ENCODE measurements around the gene SULF2. TPM values are rescaled to one million over a fixed set of nuclear protein-coding genes. Genes with fewer than 3 reads are reported as not detected.

Gene SULF2
- total RNA-seq, 1 experiment from 2014 or later, result 0.69 TPM

DNA sequence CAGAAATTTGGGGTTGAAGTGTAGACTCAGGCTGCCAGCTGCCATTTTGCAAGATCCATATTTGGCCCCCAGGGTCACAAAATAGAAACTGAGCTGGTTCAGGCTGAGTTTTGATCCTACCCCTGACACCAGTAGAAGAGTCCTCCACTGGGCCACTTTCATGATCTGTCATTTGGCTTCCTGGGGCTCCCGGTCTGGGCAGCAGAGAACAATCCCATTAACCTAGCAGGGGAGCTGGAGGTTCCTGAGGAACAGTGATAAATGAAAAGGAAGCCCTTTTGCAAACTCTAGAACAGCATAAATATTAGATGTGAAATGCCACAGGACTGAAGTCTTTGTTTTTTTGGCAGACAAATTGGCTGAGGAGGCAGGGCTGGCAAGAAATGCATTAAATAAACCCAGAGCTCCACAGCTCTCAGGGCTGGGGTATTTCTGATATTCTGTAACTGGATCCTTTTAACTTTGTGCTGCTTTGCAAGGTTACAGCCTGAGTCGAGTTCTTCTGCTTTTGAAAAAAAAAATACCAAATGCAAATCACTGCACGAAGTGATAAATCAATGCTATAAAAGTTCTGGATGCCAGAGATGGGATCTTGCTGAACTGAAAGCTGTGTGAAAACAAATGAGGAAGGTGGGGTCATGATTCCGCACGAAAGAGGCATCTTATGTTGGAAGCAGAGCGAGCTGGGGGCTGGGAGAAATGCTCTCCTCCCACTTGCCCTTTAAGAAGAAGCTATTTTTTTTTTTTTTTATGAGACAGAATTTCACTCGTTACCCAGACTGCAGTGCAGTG, 64.4 kb downstream of the SULF2 start:
- no TSS peak for BruUV-seq (replicated peaks)
- POLR2A ChIA-PET (ENCODE audit: low non-redundant PET), result no interaction called here
- H3K27ac ChIP-seq (ENCODE audit: low read depth, low read length, poor library complexity, severe bottlenecking), result no peak overlapping the region

DNA sequence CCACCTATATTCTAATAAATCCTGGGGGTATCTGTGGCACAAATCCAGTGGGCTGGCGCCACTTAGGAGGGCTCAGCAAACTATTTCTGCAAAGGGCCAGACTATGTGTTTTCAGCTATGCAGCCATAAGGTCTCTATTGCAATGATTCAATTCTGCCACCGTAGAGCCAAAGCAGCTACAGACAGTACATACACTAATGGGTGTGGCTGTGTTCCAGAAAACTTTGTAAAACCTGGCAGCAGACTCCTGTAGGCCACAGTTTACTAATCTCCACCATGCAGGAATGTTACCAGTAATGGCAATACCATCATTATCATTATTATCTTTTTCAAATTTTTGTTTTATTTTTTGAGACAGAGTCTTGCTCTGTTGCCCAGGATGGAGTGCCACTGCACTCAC, 65.7 kb downstream of the SULF2 start:
- Histone ChIP-seq H3K36me3 (ENCODE audit: insufficient read depth, low read length, poor library complexity, severe bottlenecking) (no peaks in the 10 kb centered on the region), H3K27me3 (replicated peaks; ENCODE audit: insufficient read depth, low read depth, low read length, poor library complexity) (no peaks in the 10 kb centered on the region), H3K27ac (ENCODE audit: low read depth, low read length, poor library complexity, severe bottlenecking) (no peak overlapping the region), H3K4me3 (ENCODE audit: low read depth, low read length, poor library complexity, severe bottlenecking) (no peak overlapping the region), H3K9me3 (ENCODE audit: low read depth, low read length, poor library complexity, severe bottlenecking) (no peaks in the 10 kb centered on the region), H3K4me1 (ENCODE audit: insufficient read depth, low read length, poor library complexity, severe bottlenecking) (peaks cover 11% of the 10 kb centered on the region)
- intact Hi-C loops (cut with micrococcal nuclease; ENCODE audit: unreplicated experiment), result no loop called here
- TF ChIP-seq EZH2 (IDR thresholded peaks at IDR 0.05; ENCODE audit: borderline replicate concordance, low read depth, low read length, poor library complexity, severe bottlenecking), result no peak
- TF ChIP-seq, protein P1, sequence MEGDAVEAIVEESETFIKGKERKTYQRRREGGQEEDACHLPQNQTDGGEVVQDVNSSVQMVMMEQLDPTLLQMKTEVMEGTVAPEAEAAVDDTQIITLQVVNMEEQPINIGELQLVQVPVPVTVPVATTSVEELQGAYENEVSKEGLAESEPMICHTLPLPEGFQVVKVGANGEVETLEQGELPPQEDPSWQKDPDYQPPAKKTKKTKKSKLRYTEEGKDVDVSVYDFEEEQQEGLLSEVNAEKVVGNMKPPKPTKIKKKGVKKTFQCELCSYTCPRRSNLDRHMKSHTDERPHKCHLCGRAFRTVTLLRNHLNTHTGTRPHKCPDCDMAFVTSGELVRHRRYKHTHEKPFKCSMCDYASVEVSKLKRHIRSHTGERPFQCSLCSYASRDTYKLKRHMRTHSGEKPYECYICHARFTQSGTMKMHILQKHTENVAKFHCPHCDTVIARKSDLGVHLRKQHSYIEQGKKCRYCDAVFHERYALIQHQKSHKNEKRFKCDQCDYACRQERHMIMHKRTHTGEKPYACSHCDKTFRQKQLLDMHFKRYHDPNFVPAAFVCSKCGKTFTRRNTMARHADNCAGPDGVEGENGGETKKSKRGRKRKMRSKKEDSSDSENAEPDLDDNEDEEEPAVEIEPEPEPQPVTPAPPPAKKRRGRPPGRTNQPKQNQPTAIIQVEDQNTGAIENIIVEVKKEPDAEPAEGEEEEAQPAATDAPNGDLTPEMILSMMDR (conservative IDR thresholded peaks at IDR 0.05; ENCODE audit: low read depth, low read length), result no peak
- ChIA-PET CTCF (no interaction called here), POLR2A (ENCODE audit: low non-redundant PET) (no interaction called here)
- BruUV-seq (replicated peaks), result no TSS peak
- DNase-seq (ENCODE audit: low spot score), result no peak

More for the DNA sequence above, 64.4 kb downstream of the SULF2 start:
- Histone ChIP-seq H3K4me3 (ENCODE audit: low read depth, low read length, poor library complexity, severe bottlenecking) (no peak overlapping the region), H3K9me3 (ENCODE audit: low read depth, low read length, poor library complexity, severe bottlenecking) (no peaks in the 10 kb centered on the region), H3K36me3 (ENCODE audit: insufficient read depth, low read length, poor library complexity, severe bottlenecking) (no peaks in the 10 kb centered on the region), H3K27me3 (replicated peaks; ENCODE audit: insufficient read depth, low read depth, low read length, poor library complexity) (no peaks in the 10 kb centered on the region), H3K4me1 (ENCODE audit: insufficient read depth, low read length, poor library complexity, severe bottlenecking) (peaks cover 18% of the 10 kb centered on the region)
- TF ChIP-seq, protein P1 (conservative IDR thresholded peaks at IDR 0.05; ENCODE audit: low read depth, low read length), result no peak
- TF ChIP-seq EZH2 (IDR thresholded peaks at IDR 0.05; ENCODE audit: borderline replicate concordance, low read depth, low read length, poor library complexity, severe bottlenecking), result no peak
- CTCF ChIA-PET, result interaction anchor here (0.9 kb wide), 1 partner anchor 900 kb away, joined by 9 read pairs; no protein-coding TSS in a partner anchor
- intact Hi-C loops (cut with micrococcal nuclease; ENCODE audit: unreplicated experiment), result no loop called here
- peak; percentile 52 for DNase-seq (ENCODE audit: low spot score)

DNA sequence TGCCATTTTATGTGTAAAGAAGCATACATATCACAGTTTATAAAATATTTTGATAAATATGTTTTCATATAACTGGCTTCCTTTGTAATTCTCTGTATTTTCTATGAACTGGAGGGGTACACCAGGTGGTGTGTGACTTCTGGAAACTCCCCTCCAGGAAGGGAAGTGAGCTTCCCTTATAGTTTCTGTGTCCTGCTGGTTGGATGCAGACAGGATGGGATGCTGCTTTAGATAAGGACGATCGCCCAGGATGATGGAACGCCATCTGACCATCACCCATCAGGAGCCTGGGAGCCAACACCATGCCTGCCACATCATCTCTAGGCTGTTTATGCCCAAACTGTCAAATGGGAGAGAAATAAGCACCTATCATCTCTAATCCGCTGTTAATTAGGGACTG, 66.1 kb downstream of the SULF2 start:
- no peak for TF ChIP-seq EZH2 (IDR thresholded peaks at IDR 0.05; ENCODE audit: borderline replicate concordance, low read depth, low read length, poor library complexity, severe bottlenecking)
- Histone ChIP-seq H3K27me3 (replicated peaks; ENCODE audit: insufficient read depth, low read depth, low read length, poor library complexity) (no peaks in the 10 kb centered on the region), H3K4me1 (ENCODE audit: insufficient read depth, low read length, poor library complexity, severe bottlenecking) (peaks cover 11% of the 10 kb centered on the region), H3K4me3 (ENCODE audit: low read depth, low read length, poor library complexity, severe bottlenecking) (no peak overlapping the region), H3K9me3 (ENCODE audit: low read depth, low read length, poor library complexity, severe bottlenecking) (no peaks in the 10 kb centered on the region), H3K27ac (ENCODE audit: low read depth, low read length, poor library complexity, severe bottlenecking) (no peak overlapping the region), H3K36me3 (ENCODE audit: insufficient read depth, low read length, poor library complexity, severe bottlenecking) (no peaks in the 10 kb centered on the region)
- no TSS peak for BruUV-seq (replicated peaks)
- CTCF ChIA-PET, result no interaction called here
- POLR2A ChIA-PET (ENCODE audit: low non-redundant PET), result no interaction called here
- intact Hi-C loops (cut with micrococcal nuclease; ENCODE audit: unreplicated experiment), result no loop called here
- DNase-seq (ENCODE audit: low spot score), result no peak

DNA sequence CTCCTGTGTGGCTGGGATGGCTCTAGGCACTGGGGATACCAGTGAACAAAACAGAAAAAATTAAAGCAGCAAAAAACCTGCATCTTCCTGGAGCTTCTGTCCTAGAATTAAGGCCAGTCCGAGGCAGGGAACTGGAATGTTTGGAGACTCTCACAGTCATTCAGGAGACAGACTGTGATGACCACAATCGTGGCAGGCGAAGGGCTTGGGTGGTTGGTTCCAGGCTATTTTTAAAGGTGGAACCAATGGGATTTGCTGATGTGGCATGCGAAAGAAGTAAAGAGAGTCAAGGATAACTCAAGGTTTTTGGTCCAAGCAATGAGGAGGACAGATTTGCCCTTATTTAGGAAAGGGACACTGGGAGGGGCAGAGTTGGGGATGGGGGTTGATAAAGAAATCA, 66.9 kb downstream of the SULF2 start:
- Histone ChIP-seq H3K27me3 (replicated peaks; ENCODE audit: insufficient read depth, low read depth, low read length, poor library complexity) (no peaks in the 10 kb centered on the region), H3K27ac (ENCODE audit: low read depth, low read length, poor library complexity, severe bottlenecking) (no peak overlapping the region), H3K4me3 (ENCODE audit: low read depth, low read length, poor library complexity, severe bottlenecking) (no peak overlapping the region), H3K4me1 (ENCODE audit: insufficient read depth, low read length, poor library complexity, severe bottlenecking) (peaks cover 11% of the 10 kb centered on the region), H3K36me3 (ENCODE audit: insufficient read depth, low read length, poor library complexity, severe bottlenecking) (no peaks in the 10 kb centered on the region), H3K9me3 (ENCODE audit: low read depth, low read length, poor library complexity, severe bottlenecking) (no peaks in the 10 kb centered on the region)
- TF ChIP-seq EZH2 (IDR thresholded peaks at IDR 0.05; ENCODE audit: borderline replicate concordance, low read depth, low read length, poor library complexity, severe bottlenecking), result no peak
- TF ChIP-seq, protein P1 (conservative IDR thresholded peaks at IDR 0.05; ENCODE audit: low read depth, low read length), result no peak
- ChIA-PET POLR2A (ENCODE audit: low non-redundant PET) (no interaction called here), CTCF (no interaction called here)
- no TSS peak for BruUV-seq (replicated peaks)
- intact Hi-C loops (cut with micrococcal nuclease; ENCODE audit: unreplicated experiment), result no loop called here
- no peak for DNase-seq (ENCODE audit: low spot score)
